WTC11 (cell line): Measurements from ENCODE around the gene CKB. TPM values are rescaled to one million over a fixed set of nuclear protein-coding genes. Genes with fewer than 3 reads are reported as not detected.

Source experiments
- ATAC-seq: fragments of 200-7000 bp; cut with Tn5 transposase; 2 replicates; pipeline ENCODE4 v1.10.0; 2021; ENCODE audit warnings: mild to moderate bottlenecking, moderate library complexity
- CTCF ChIA-PET: fragments of 300-600 bp; sonication (Branson Sonifier 250); formaldehyde crosslinking; loops from one replicate; lab custom pipeline; 2021; ENCODE audit warnings: antibody characterized with exemption; lab: Charles Lee
- POLR2A ChIA-PET: fragments of 350-600 bp; sonication (Branson Sonifier 250); formaldehyde crosslinking; loops from one replicate; lab custom pipeline; 2021; ENCODE audit warnings: antibody characterized with exemption; lab: Charles Lee
- DNase-seq: peaks from one replicate; pipeline ENCODE4 v3.0.0; 2021; ENCODE audit warnings: low spot score
- H3K27ac Mint-ChIP-seq: 2 replicates; pipeline ENCODE4 v1.8.0; 2021; ENCODE audit warnings: mixed read lengths
- H3K27me3 Mint-ChIP-seq: 2 replicates; pipeline ENCODE4 v1.8.0; 2021; ENCODE audit warnings: low read depth, mild to moderate bottlenecking, moderate library complexity, mixed read lengths
- H3K36me3 Mint-ChIP-seq: 2 replicates; pipeline ENCODE4 v1.8.0; 2021; ENCODE audit warnings: mixed read lengths
- H3K4me1 Mint-ChIP-seq: 2 replicates; pipeline ENCODE4 v1.8.0; 2022; ENCODE audit warnings: mixed read lengths
- H3K4me3 Mint-ChIP-seq: 2 replicates; pipeline ENCODE4 v1.8.0; 2021; ENCODE audit warnings: mild to moderate bottlenecking, moderate library complexity, mixed read lengths
- H3K9me3 Mint-ChIP-seq: 2 replicates; pipeline ENCODE4 v1.8.0; 2021; ENCODE audit warnings: mixed read lengths
- ATF2 ChIP-seq: sonication (generic); formaldehyde crosslinking; IDR thresholded peaks from 2 replicates; pipeline ENCODE4 v1.8.1; 2022; ENCODE audit warnings: low read depth, missing genetic modification reagents, borderline replicate concordance
- ATF3 ChIP-seq: sonication (generic); formaldehyde crosslinking; conservative IDR thresholded peaks from 2 replicates; pipeline ENCODE4 v1.8.1; 2022; ENCODE audit warnings: mild to moderate bottlenecking, missing genetic modification reagents
- CBFB ChIP-seq: sonication (generic); formaldehyde crosslinking; IDR thresholded peaks from 2 replicates; pipeline ENCODE4 v1.8.1; 2022; ENCODE audit warnings: mild to moderate bottlenecking, low read depth, missing genetic modification reagents
- CREB1 ChIP-seq: sonication (generic); formaldehyde crosslinking; IDR thresholded peaks from 2 replicates; pipeline ENCODE4 v1.8.0; 2023; ENCODE audit warnings: mild to moderate bottlenecking, missing genetic modification reagents
- CREM ChIP-seq: sonication (generic); formaldehyde crosslinking; IDR thresholded peaks from 2 replicates; pipeline ENCODE4 v1.8.1; 2022; ENCODE audit warnings: mild to moderate bottlenecking, missing genetic modification reagents, moderate library complexity
- ESRRA ChIP-seq: sonication (generic); formaldehyde crosslinking; IDR thresholded peaks from 2 replicates; pipeline ENCODE4 v1.8.1; 2022; ENCODE audit warnings: mild to moderate bottlenecking, missing genetic modification reagents, borderline replicate concordance
- ETV6 ChIP-seq: sonication (generic); formaldehyde crosslinking; IDR thresholded peaks from 2 replicates; pipeline ENCODE4 v1.8.1; 2022; ENCODE audit warnings: mild to moderate bottlenecking, missing genetic modification reagents
- HMGXB4 ChIP-seq: sonication (generic); formaldehyde crosslinking; IDR thresholded peaks from 2 replicates; pipeline ENCODE4 v1.8.1; 2023; ENCODE audit warnings: mild to moderate bottlenecking, moderate library complexity, missing genetic modification reagents
- KAT7 ChIP-seq: sonication (generic); formaldehyde crosslinking; IDR thresholded peaks from 2 replicates; pipeline ENCODE4 v1.8.1; 2023; ENCODE audit warnings: missing genetic modification reagents, mild to moderate bottlenecking, borderline replicate concordance
- NFYB ChIP-seq: sonication (generic); formaldehyde crosslinking; conservative IDR thresholded peaks from 2 replicates; pipeline ENCODE4 v1.8.0; 2022; ENCODE audit warnings: low read depth, missing genetic modification reagents
- NR2C2 ChIP-seq: sonication (generic); formaldehyde crosslinking; IDR thresholded peaks from 2 replicates; pipeline ENCODE4 v1.8.0; 2022; ENCODE audit warnings: mild to moderate bottlenecking, missing genetic modification reagents
- OVOL2 ChIP-seq: fragments of 250-450 bp; sonication (Bioruptor Pico); IDR thresholded peaks from 2 replicates; pipeline ENCODE4 v1.9.0; 2021; ENCODE audit warnings: mild to moderate bottlenecking, borderline replicate concordance
- SMAD4 ChIP-seq: sonication (generic); formaldehyde crosslinking; IDR thresholded peaks from 2 replicates; pipeline ENCODE4 v1.8.0; 2022; ENCODE audit warnings: mild to moderate bottlenecking, missing genetic modification reagents
- TEAD4 ChIP-seq: sonication (generic); formaldehyde crosslinking; IDR thresholded peaks from 2 replicates; pipeline ENCODE4 v1.8.0; 2022; ENCODE audit warnings: mild to moderate bottlenecking, missing genetic modification reagents
- USF2 ChIP-seq: sonication (generic); formaldehyde crosslinking; IDR thresholded peaks from 2 replicates; pipeline ENCODE4 v1.8.1; 2023; ENCODE audit warnings: mild to moderate bottlenecking, missing genetic modification reagents, moderate library complexity
- ZBTB21 ChIP-seq: sonication (generic); formaldehyde crosslinking; IDR thresholded peaks from 2 replicates; pipeline ENCODE4 v1.8.1; 2023; ENCODE audit warnings: mild to moderate bottlenecking, missing genetic modification reagents, borderline replicate concordance
- ZNF263 ChIP-seq: sonication (generic); formaldehyde crosslinking; IDR thresholded peaks from 2 replicates; pipeline ENCODE4 v1.8.1; 2022; ENCODE audit warnings: low read depth, mild to moderate bottlenecking, moderate library complexity, missing genetic modification reagents
- ZNF396 ChIP-seq: fragments of 250-450 bp; sonication (Bioruptor Pico); IDR thresholded peaks from 2 replicates; pipeline ENCODE4 v1.8.0; 2021; ENCODE audit warnings: mild to moderate bottlenecking, moderate library complexity, borderline replicate concordance
- ZNF532 ChIP-seq: fragments of 250-450 bp; sonication (Bioruptor Pico); IDR thresholded peaks from 2 replicates; pipeline ENCODE4 v1.9.0; 2021; ENCODE audit warnings: mild to moderate bottlenecking, borderline replicate concordance
- ZNF671 ChIP-seq: fragments of 250-450 bp; sonication (Bioruptor Pico); IDR thresholded peaks from 2 replicates; pipeline ENCODE4 v1.8.0; 2021; ENCODE audit warnings: mild to moderate bottlenecking
- total RNA-seq: library from RNA; stranded (reverse); gene quantifications from 3 replicates; pipeline ENCODE4 v1.2.3, GENCODE V29; 2021

The CKB gene
- total RNA-seq, 1 experiment from 2014 or later, result 555 TPM

- Mint-ChIP-seq H3K27ac (no peak overlapping the region), H3K4me3 (no peak overlapping the region), H3K9me3 (no peaks in the 10 kb centered on the region), H3K4me1 (no peaks in the 10 kb centered on the region), H3K27me3 (no peaks in the 10 kb centered on the region), H3K36me3 (no peaks in the 10 kb centered on the region; the same call in 1 of the 2 replicates)
- ATAC-seq (peak; percentile 57), DNase-seq (peak; percentile 37)
- CTCF ChIA-PET, result interaction anchor here (0.7 to 2.9 kb wide), 10 partner anchors 8 to 436 kb away, joined by 3 to 16 read pairs (median 6); partner anchors contain the start of genes CKB and TRMT61A
- TF ChIP-seq ATF2 (CRISPR knock-in tag) (no peak), OVOL2 (CRISPR knock-in tag) (no peak), ZNF532 (no peak), ESRRA (CRISPR knock-in tag) (no peak), CBFB (CRISPR knock-in tag) (no peak), SMAD4 (CRISPR knock-in tag) (no peak), ATF3 (CRISPR knock-in tag) (no peak), CREB1 (CRISPR knock-in tag) (no peak), ETV6 (CRISPR knock-in tag) (no peak), NR2C2 (no peak), ZBTB21 (CRISPR knock-in tag) (no peak), NFYB (no peak), TEAD4 (CRISPR knock-in tag) (no peak), ZNF263 (CRISPR knock-in tag) (no peak), HMGXB4 (CRISPR knock-in tag) (no peak), USF2 (no peak), CREM (no peak), ZNF396 (CRISPR knock-in tag) (no peak), KAT7 (no peak), ZNF671 (CRISPR knock-in tag) (no peak)
- POLR2A ChIA-PET, result no interaction called here
These were observed 11.6 kb downstream of the CKB start for GRCh38 chr14:103510724-103511693.
